Right atrium auricular region (tissue), 2 donors: Measurements from ENCODE around the gene SLC27A3. TPM values are rescaled to one million over a fixed set of nuclear protein-coding genes. Genes with fewer than 3 reads are reported as not detected.

Source experiments
- DNase-seq: peaks from one replicate; pipeline ENCODE4 v3.0.0-alpha.2; 2019; ENCODE audit warnings: low spot score
- H3K27ac ChIP-seq, 2 donors: fragments of 200-600 bp; sonication (generic); 1 replicate in 1 of 2; 2 replicates in 1 of 2; pipeline ENCODE4 v1.5.1; 2016 to 2019
- H3K27me3 ChIP-seq, 2 donors: fragments of 200-600 bp; sonication (generic); one replicate each; pipeline versions ENCODE4 v1.5.1 to v1.6.0; 2017 to 2019
- H3K36me3 ChIP-seq: fragments of 200-600 bp; sonication (generic); one replicate; pipeline ENCODE4 v1.5.1; 2016
- H3K4me1 ChIP-seq, 2 donors: fragments of 200-600 bp; sonication (generic); one replicate each; pipeline versions ENCODE4 v1.5.1 to v1.6.0; 2017 to 2019
- H3K4me3 ChIP-seq, 2 donors: fragments of 200-600 bp; sonication (generic); 1 replicate in 1 of 2; 2 replicates in 1 of 2; pipeline ENCODE4 v1.5.1; 2017 to 2019; ENCODE audit warnings: mild to moderate bottlenecking in 1 of 2, moderate library complexity in 1 of 2
- H3K9me3 ChIP-seq, 2 donors: fragments of 200-600 bp; sonication (generic); one replicate each; pipeline ENCODE4 v1.5.1; 2019
- CTCF ChIP-seq, 2 donors: fragments of 200-600 bp; sonication (generic); IDR thresholded peaks; one replicate each; pipeline ENCODE4 v1.5.1; 2019; ENCODE audit warnings: antibody characterized with exemption in 2 of 2
- total RNA-seq, 2 donors: library from RNA; depleted of rRNA; stranded (reverse); fragments of >200 nt; gene quantifications; one replicate each; pipeline ENCODE4 v1.1.0, GENCODE V29; 2016

The SLC27A3 gene
- total RNA-seq, 2 donors from 2014 or later = 9.9 to 20.1 TPM

- Histone ChIP-seq H3K36me3 (peaks cover 40% of the 10 kb centered on the region), H3K27me3 (no peaks in the 10 kb centered on the region), H3K4me1 (peaks cover 0 to 30% of the 10 kb centered on the region in 2 donors), H3K27ac (peak overlapping the region; percentile 72 to 80), H3K4me3 (no peak overlapping the region), H3K9me3 (no peaks in the 10 kb centered on the region)
- no peak for TF ChIP-seq CTCF (IDR thresholded peaks at IDR 0.05)
- DNase-seq = no peak
Observed at GRCh38 chr1:153805886-153806719, 30.9 kb downstream of the SLC27A3 start.

- Histone ChIP-seq H3K4me3 (no peak overlapping the region), H3K36me3 (peaks cover 58% of the 10 kb centered on the region), H3K4me1 (peaks cover 0 to under 1% of the 10 kb centered on the region in 2 donors), H3K9me3 (no peaks in the 10 kb centered on the region), H3K27ac (peak overlapping the region; percentile 10 to 23), H3K27me3 (no peaks in the 10 kb centered on the region)
- DNase-seq = peak; percentile 30
- no peak for TF ChIP-seq CTCF (IDR thresholded peaks at IDR 0.05)
Observed at GRCh38 chr1:153816283-153816889, 41.2 kb downstream of the SLC27A3 start.

- H3K36me3 ChIP-seq = peaks cover 36% of the 10 kb centered on the region
- H3K4me3 ChIP-seq = no peak overlapping the region
Observed at GRCh38 chr1:153818876-153819275, 43.7 kb downstream of the SLC27A3 start.

GRCh38 chr1:153827168-153827964 lies 52.2 kb downstream of the SLC27A3 start:
- no peak overlapping the region for H3K4me3 ChIP-seq
- DNase-seq = no peak
- H3K9me3 ChIP-seq = no peaks in the 10 kb centered on the region
- no peak overlapping the region for H3K27ac ChIP-seq
- H3K27me3 ChIP-seq = no peaks in the 10 kb centered on the region
- no peak for TF ChIP-seq CTCF (IDR thresholded peaks at IDR 0.05)
- peaks cover 23% of the 10 kb centered on the region for H3K36me3 ChIP-seq
- peaks cover 0 to 4% of the 10 kb centered on the region in 2 donors for H3K4me1 ChIP-seq

More at GRCh38 chr1:153818876-153819275, 43.7 kb downstream of the SLC27A3 start:
- peak; percentile 28 for DNase-seq
- H3K9me3 ChIP-seq = no peaks in the 10 kb centered on the region
- no peak for TF ChIP-seq CTCF (IDR thresholded peaks at IDR 0.05)
- H3K4me1 ChIP-seq = peaks cover 0 to 5% of the 10 kb centered on the region in 2 donors
- H3K27me3 ChIP-seq = no peaks in the 10 kb centered on the region
- H3K27ac ChIP-seq = no peak overlapping the region

Other genes with a start within 250 kb of the SLC27A3 start
- gene S100A6, start 239.4 kb upstream of the SLC27A3 start, total RNA-seq = 100 to 1,000 TPM; 156 to 324 TPM
- not detected for gene S100A5, start 234.5 kb upstream of the SLC27A3 start, total RNA-seq
- gene S100A4, start 229.6 kb upstream of the SLC27A3 start, total RNA-seq = 100 to 1,000 TPM; 144 to 156 TPM
- 1 to 10 TPM; 1.8 to 3.4 TPM for gene S100A3, start 226.1 kb upstream of the SLC27A3 start, total RNA-seq
- not detected for gene S100A2, start 209.6 kb upstream of the SLC27A3 start, total RNA-seq
- 10 to 100 TPM; 62.7 to 85.1 TPM for gene S100A16, start 162.3 kb upstream of the SLC27A3 start, total RNA-seq
- gene S100A14, start 159.1 kb upstream of the SLC27A3 start, total RNA-seq = 1 to 10 TPM in 1 of 2 donors, under 1 TPM in 1; 0.55 to 2.4 TPM
- 100 to 1,000 TPM; 114 to 314 TPM for gene S100A13, start 147.9 kb upstream of the SLC27A3 start, total RNA-seq
- 1,000 to 10,000 TPM in 1 of 2 donors, 100 to 1,000 TPM in 1; 965 to 2,413 TPM for gene S100A1, start 147.0 kb upstream of the SLC27A3 start, total RNA-seq
- 10 to 100 TPM; 38.2 to 50.1 TPM for gene CHTOP, start 141.3 kb upstream of the SLC27A3 start, total RNA-seq
- 10 to 100 TPM; 60.8 to 84.0 TPM for gene SNAPIN, start 116.7 kb upstream of the SLC27A3 start, total RNA-seq
- 10 to 100 TPM; 69.2 to 80.9 TPM for gene ILF2, start 104.4 kb upstream of the SLC27A3 start, total RNA-seq
- 10 to 100 TPM; 19.3 to 42.9 TPM for gene NPR1, start 96.7 kb upstream of the SLC27A3 start, total RNA-seq
- 10 to 100 TPM; 21.8 to 26.7 TPM for gene INTS3, start 47.4 kb upstream of the SLC27A3 start, total RNA-seq
- 10 to 100 TPM; 18.7 to 32.7 TPM for gene GATAD2B, start 147.6 kb downstream of the SLC27A3 start, total RNA-seq
- gene DENND4B, start 171.3 kb downstream of the SLC27A3 start, total RNA-seq = 10 to 100 TPM; 22.0 to 26.6 TPM
- gene CRTC2, start 183.2 kb downstream of the SLC27A3 start, total RNA-seq = 10 to 100 TPM; 10.5 to 14.3 TPM
- 10 to 100 TPM; 56.7 to 95.4 TPM for gene SLC39A1, start 188.1 kb downstream of the SLC27A3 start, total RNA-seq
- 1 to 10 TPM; 4.9 to 5.6 TPM for gene CREB3L4, start 192.5 kb downstream of the SLC27A3 start, total RNA-seq
- 100 to 1,000 TPM; 168 to 248 TPM for gene JTB, start 202.3 kb downstream of the SLC27A3 start, total RNA-seq
- 10 to 100 TPM; 25.7 to 34.8 TPM for gene RAB13, start 210.9 kb downstream of the SLC27A3 start, total RNA-seq
- gene RPS27, start 215.4 kb downstream of the SLC27A3 start, total RNA-seq = 1,000 to 10,000 TPM in 1 of 2 donors, 100 to 1,000 TPM in 1; 709 to 1,582 TPM